ENCODE data around the gene PSTPIP2. TPM values are rescaled to one million over a fixed set of nuclear protein-coding genes. Genes with fewer than 3 reads are reported as not detected.
"Not testable (repeated sequence)": the region's sequence is repeated elsewhere in the genome, so short reads cannot be mapped to it uniquely, and the experiment has no call there.

The PSTPIP2 gene
- total RNA-seq, 1 donor from 2014 or later = 1.6 TPM

DNA sequence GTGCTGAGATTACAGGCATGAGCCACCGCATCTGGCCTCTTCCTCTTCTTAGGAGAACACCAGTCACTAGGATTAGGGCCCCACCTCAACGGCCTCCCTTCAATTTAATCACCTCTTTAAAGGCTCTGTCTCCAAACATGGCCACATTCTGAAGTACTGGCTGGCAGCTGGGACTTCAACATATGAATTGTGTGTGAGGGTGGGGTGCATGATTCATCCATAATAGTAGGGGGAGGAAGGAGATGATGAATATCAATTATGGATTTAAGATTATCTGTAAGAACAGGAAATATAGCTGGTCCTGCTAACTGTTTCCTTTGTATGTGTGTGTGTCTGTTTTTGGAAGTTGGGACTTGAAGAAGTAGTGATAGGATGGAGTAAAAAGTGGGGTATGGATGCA, 90.2 kb downstream of the PSTPIP2 start:
- DNase-seq = no peak

DNA sequence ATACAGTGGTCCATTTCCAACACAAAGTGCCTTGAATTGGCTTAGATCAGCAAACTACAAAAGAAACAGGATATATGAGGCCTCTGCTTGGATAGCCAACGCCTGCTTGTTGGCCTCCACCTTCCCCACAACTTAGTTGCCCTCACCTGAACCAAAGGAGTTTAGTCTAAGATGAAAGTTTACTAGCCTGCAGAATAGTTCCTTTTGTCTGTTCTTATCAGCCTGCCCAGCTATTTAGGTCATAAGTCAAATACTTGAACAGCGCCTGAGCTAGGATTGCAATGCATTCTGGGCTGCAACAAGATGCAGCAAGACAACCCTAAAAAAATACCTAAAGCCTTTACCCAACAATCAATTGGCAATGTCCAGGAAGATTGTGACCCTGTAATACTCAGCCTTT, 91.8 kb downstream of the PSTPIP2 start:
- no peak for DNase-seq

DNA sequence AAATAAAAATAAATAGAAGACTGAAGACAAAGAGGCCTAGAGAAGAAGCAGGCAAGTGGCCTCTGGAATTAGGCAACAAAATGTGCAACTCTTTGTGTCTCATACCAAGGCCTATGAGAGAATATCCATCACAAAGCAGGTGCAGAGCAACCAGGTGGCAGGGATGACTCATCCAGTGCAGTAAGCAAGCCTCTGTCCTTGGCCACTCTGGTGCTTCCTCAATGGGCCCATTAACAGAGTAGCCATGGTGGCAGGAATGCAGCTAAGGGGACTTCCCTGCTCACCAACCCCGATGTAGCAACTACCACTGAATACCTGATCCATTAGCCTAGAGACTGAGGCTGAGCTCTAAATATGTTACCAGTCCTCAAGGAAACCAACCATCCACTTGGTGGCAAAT, 94.0 kb downstream of the PSTPIP2 start:
- DNase-seq = no peak

DNA sequence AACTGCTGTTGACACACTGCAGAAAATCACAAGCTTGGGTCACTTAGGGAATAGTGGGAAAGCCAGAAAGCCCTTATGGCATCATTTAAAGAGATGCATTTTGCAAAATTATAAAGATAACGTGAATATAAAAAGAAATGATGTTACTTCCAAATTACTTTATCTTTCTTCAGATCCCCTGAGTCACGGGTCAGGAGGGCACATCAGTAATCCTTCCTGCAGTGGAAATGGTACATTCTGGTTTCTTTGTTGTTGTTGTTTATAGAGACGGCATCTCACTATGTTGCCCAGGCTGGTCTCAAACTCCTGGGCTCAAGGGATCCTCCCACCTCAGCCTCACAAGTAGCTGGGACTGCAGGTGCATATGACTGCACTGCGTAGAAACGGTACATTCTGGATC, 95.1 kb downstream of the PSTPIP2 start:
- DNase-seq = no peak

DNA sequence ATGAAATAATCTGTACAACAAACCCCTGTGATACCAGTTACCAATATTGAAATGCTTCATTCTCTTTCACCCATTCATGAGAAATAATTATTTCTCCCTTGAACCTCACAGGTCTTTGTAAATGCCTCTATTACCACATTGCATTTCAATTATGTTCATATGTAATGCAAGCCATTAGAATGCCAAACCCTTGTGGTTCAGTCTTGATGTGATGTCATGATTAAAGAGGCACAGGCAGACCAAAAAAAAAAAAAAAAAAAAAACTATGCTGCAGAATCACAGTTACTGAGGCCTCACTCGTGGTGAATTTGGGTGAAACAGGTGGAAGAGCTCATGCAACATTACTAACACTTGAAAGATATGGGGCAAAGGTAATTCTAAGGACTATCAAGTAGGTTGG, 95.5 kb downstream of the PSTPIP2 start:
- DNase-seq = no peak

DNA sequence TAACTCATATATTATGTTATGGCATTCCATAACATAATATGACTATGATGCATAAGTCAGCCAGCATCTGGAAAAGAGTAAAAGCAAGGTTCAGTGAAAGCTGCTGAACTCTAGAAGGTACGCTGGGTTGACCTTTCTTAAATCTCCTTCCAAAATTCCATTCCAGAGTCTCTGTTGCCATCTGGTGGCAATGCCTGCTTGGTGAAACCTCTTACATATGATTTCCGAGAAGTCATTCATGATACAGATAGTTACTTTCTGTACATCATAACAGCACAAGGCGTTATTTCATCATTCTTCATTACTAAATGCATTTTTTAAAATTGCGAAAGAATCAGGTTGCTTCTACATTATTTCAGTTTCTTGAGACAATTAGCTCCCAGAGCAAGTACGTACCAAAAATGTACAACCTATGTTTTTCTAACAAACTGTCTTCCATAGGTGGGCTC, 97.9 kb downstream of the PSTPIP2 start:
- DNase-seq = peak; percentile 41

DNA sequence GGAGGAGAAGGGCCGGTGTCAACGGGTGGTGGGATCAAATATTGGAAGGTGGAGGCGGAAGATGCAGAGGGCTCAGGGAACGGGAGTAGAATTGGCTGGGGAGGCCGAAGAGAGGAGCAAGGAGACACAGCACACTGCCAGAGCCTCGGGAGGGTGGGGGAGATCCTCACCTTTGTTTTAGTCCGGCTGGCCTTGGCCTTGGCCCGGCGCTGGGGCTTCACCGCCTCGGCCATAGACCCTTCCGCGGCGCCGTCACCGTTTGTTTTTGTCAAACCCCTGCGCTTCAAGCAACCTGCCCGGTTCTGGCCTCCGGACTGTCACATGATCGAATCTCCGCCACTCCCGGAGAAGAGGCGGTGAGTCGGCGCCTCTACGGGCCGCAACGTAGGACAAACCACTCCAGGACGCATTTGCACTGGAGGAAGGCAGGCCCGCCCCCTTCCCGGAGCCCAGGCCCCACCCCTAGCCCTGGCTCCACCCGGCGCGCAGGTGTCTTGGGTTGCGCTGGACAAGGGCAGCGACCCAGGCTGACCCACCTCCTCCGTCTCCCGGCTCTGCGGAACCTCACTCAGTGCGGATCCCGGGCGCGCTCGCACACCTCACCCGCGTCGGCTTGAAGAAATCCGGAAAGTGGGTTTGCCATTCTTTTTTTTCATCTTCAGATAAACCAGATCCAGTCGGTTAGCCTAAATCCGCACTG, 104.9 kb downstream of the PSTPIP2 start, which contains the start of gene EPG5:
EPG5 (minus strand) TSS at position 323 of the 700 bp plus-strand sequence; CDS start at position 233, 90 bp downstream.
- DNase-seq = peak; percentile 95

DNA sequence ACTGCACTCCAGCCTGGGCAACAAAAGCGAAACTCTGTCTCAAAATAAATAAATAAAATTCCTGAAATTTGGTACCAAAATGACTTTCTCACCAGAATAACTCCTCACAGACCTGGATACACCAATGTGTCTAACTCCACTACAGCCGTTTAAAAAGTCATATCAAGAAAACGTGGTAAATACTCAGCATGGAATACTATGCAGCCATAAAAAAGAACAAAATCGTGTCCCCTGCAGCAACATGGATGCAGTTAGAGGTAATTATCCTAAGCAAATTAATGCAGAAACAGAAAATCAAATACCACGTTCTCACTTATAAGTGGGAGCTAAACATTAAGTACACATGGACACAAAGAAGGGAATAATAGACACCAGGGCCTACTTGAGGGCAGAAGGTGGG, 107.1 kb downstream of the PSTPIP2 start:
- not testable (repeated sequence) for DNase-seq

DNA sequence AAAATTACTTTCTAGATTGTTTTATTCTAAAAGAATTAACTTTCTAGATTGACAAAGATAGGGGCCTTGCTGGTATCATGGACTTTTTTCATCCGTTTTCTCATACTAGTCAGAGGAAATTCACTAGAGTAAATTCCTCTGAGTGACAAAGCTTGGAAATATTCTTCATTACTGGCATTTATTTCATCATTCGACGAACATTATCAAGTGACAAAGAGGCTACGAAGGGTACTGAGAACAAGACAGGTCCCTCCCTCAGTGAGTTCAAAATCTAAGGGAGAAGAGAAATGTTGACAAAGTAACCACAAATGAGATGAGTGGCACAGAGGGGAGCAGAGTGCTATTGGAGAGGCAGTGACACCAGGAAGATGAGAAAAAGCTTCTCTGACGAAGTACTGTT, 109.2 kb downstream of the PSTPIP2 start:
- no peak for DNase-seq

DNA sequence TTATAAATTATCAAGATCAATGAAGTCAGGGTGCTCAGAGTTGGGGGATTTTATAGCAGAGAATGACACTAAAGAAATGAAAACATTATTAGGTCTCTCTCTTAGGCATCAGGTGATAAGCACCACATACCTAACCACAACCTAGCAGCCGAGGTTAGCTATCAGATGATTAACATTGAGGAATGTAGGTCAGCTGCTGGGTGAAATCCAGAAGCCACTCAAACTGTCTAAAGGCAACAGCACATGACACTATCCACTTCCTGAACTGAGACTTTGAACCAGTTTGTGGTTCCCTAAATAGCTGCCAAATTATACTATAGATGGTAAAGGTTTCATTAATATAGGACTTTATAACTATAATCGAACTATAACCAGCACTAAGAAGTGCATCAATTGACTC, 109.6 kb downstream of the PSTPIP2 start:
- DNase-seq = no peak

DNA sequence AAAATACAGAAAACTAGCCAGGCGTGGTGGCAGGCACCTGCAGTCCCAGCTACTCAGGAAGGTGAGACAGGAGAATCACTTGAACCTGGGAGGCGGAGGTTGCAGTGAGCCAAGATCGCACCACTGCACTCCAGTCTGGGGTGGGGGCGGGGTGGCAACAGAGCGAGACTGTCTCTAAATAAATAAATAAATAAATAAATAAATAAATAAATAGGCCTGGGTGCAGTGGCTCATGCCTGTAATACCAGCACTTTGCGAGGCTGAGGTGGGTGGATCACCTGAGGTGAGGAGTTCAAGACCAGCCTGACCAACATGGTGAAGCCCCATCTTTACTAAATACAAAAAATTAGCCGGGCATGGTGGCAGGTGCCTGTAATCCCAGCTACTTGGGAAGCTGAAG, 112.6 kb downstream of the PSTPIP2 start:
- not testable (repeated sequence) for DNase-seq

DNA sequence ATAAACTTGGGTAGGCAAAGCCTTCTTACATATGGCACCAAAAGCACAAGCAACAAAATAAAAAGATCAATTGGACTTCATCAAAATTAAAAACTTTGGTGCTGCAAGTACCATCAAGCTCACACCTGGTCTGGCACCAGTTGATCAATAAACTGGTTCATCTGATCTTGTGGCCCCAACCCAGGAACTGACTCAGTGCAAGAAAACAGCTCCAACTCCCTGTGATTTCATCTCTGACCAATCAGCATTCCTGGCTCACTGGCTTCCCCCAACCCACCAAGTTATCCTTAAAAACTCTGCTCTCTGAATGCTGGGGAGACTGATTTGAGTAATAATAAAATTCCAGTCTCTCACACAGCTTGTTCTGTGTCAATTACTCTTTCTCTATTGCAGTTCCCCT, 113.3 kb downstream of the PSTPIP2 start:
- DNase-seq = no peak

DNA sequence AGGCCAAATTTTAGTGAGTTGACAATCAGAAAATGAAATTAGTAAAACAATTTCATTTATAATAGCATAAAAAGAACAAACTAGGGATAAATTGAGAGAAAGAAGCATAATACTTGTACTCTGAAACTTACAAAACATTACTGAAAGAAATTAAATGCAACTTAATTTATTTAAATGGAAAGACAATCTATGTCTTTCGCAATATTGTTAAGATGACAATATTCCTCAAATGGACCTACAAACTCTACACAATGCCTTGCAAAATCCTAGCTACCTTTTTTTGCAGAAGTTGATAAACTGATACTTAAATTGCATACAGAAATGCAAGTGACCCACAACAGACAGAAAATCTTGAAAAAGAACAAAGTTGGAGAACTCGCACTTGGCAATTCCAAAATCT, 114.0 kb downstream of the PSTPIP2 start:
- DNase-seq = no peak

DNA sequence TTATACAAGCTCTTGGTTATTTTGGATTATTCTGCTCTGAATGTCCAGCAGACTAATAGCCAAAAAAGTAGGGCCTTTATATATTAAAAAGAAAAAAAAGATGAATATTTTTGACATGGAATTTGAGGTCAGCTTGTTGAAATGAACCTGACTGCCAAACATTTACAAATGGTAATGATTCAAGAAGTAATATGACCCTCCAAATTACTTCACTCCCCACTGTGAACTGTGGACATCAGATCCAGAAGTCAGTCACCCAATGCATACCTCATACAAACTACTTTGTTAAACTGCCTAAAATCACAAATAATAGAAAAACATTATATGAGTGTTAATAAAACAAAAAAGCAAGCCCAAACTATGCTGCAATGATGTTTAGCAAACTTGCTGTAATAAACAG, 115.0 kb downstream of the PSTPIP2 start:
- DNase-seq = no peak

DNA sequence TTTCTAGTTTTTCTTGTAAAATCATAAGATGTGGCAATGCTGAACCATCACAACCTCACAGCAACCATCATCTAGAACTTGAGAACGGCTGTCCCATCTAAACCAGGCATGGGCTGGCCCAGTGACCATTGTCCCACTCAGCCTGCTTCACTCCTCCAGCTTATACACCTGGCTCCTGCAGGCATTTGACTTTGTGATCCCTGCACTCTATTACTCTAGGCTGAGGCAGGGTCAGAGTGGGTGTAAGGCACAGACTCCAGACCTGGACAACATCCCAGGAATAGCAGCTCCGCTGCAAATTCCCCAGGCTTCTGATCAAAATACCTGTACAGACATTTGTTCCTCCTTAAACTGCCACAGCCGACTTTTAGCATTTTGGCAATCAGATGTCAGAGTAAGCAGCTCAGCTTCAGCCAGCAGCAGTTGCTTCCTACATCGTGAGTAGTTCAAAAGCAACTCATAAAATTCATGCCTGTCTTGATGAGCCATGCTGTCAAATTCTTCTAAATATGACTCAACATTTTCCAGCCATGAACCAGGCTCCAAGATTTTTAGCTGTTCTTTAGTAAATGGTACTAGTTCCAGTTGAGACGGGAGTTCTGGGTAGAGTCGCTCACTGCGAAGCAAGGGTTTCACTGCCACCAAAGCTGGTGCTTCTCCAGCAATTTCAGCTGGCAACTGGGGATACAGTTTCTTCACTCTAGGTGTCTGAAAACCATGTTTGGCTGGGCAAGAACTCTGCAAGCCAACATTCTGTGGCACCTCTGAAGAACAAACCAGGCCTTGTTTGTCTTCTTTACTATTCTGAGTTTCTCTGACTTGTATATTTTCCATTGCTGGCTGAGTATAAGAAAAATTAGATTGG, 117.8 kb downstream of the PSTPIP2 start:
- DNase-seq = no peak

DNA sequence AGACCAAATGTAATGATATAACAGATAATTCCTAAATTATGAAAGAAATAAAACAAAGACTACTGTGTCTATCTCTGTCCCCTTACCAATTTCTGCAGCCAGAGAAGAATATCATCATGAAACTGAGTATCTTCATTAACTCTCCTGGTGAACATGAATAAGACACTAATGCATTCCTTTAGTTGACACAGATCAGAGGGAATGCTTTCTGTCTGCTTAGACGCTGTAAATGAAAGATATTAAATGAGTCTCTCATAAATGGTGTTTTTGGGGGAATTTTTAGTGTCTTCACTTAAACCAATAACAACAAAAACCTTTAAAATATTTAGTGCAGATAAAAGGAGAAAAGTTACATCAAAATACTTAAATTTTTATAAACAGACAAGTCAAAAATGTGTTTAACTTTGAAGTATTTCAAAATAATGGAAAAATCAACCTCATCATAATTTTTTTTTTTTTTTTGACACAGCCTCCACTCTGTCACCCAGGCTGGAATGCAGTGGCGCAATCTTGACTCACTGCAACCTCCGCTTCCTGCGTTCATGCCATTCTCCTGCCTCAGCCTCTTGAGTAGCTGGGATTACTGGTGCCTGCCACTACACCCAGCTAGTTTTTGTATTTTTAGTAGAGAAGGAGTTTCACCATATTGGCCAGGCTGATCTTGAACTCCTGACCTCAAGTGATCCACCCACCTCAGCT, 120.9 kb downstream of the PSTPIP2 start:
- no peak for DNase-seq

DNA sequence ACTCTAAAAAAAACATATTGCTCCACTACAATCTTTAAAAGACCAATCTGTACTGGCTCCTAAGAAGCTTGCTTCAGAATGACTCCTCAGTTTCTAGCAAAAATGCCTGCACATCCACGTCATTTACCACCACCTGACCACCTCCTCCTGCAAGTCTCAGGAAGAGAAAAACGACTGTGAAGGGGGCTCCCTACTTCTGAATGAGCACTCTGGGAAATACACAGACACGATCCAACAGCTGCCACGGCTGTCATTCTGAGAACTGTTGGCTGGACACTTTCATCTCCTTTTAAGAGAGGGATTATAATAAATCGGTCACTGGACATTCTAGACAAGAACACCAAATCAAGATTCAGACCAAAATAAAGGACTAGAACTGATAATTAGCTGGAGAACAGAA, 126.4 kb downstream of the PSTPIP2 start:
- no peak for DNase-seq

DNA sequence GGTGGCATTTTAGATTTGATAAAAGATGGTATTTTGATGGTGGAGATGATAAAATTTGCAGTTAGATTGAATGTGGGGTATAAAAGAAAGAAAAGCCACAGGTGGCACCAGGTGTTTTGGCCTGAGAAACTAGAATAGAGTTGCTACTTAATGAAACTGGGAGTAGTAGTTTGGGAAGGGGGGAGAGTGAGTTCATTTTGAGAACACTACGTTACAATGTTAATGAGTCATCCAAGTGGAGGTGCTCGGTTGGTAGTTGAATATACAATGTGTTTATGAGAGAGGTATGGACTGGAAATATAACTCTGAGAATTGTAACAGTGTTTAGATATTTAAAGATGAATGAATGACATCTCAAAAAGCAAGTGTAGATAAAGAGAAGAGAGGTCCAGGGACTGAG, 131.3 kb downstream of the PSTPIP2 start:
- DNase-seq = no peak

DNA sequence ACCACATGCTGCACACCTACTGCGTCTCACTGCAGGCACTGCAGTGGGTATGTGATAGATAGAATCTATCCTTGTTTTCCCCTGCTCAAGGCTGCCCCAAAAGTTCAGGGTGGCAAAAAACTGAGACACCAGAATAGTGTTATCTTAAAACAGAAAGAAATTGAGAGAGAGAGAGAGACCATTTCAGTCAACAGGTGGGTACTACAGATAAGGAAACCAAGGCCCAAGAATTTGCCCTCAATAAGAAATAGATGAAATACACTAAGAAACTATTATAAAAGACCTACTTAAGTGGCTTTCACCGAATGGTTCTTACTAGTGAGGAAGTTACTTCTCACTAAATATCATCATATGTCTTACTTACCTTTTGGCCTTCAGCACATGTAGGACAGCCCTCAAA, 132.8 kb downstream of the PSTPIP2 start:
- DNase-seq = no peak

DNA sequence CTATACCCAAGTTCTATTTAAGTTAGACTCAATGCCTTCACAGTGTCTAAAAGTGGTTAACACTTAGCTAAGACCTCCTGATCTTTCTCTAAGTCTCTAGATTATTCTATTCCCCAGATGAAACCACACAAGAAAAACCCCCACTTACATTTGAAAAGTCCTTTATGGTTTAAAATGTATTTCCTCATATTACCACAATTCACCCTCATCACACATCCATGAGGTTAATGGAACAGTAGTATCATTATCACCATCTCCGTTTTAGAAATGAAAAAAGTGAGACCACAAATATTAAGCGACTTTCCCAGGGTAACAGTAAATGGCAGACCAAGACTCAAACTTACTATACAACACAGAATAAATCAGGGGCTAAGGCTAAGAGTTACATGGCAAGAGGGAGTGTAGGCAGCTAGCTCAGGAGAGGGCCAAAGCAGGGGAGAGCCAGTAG, 133.5 kb downstream of the PSTPIP2 start:
- DNase-seq = no peak

DNA sequence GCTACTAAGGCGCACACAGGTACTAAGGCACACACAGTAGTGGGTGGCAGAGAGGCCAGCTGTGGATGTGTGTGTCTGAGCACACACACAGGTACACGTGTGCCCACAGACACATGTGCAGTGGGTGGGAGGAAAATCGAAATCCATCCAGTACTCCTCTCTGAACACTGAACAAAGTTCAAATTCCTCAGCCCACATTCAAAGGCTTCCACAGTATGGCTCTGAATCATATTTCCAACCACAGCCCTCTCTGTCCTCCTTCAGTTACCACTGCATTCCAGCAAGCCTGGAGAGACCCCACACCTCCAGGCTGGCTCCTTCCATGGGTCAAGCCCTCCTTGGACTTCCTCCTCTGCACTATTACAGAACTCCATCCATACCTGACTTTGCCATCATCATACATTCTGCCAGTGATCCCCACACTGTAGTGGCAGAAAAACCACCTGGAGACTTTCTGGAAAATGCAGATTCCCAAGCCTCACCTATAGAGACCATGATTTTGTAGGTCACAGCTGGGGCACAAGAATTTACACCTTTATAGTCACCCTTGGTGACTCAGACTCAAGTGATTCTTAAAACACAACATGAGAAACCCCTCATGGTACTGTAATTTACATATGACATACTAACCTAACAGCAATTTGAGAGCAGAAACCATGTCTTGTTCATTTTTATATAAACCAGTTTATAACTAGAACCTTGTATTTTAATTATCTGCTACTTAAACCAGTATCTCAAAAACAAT, 136.3 kb downstream of the PSTPIP2 start:
- no peak for DNase-seq
